OCI-LY7 (cell line): ENCODE data around the gene FBN1. TPM values are rescaled to one million over a fixed set of nuclear protein-coding genes. Genes with fewer than 3 reads are reported as not detected.

ENCODE experiments used
- BruUV-seq: library from RNA; stranded (reverse); fragments of 400-500 nt; replicated peaks from 2 replicates; lab custom pipeline; 2021; lab: Mats Ljungman, UMichigan
- CTCF ChIA-PET: fragments of 300-600 bp; sonication (Branson Sonifier 250); formaldehyde crosslinking; loops from one replicate; lab custom pipeline; 2022; ENCODE audit warnings: antibody characterized with exemption; ENCODE audit not compliant: unreplicated experiment; lab: Charles Lee
- POLR2A ChIA-PET: fragments of 300-600 bp; sonication (Branson Sonifier 250); formaldehyde crosslinking; loops from one replicate; lab custom pipeline; 2022; ENCODE audit warnings: antibody characterized with exemption; lab: Charles Lee
- DNase-seq: peaks from one replicate; pipeline ENCODE4 v3.0.0-alpha.2; 2015; ENCODE audit warnings: low spot score
- H2AFZ ChIP-seq: fragments of 200-600 bp; sonication (generic), shearing (Covaris generic); 2 replicates; pipeline ENCODE4 v1.6.1; 2014; ENCODE audit warnings: mild to moderate bottlenecking, antibody characterized with exemption, low read length, moderate library complexity
- H3K27ac ChIP-seq: fragments of 200-600 bp; sonication (generic); 2 replicates; pipeline ENCODE4 v1.5.1; 2014; ENCODE audit warnings: mixed run types, low read depth, mild to moderate bottlenecking, moderate library complexity, low read length, inconsistent platforms; ENCODE audit not compliant: poor library complexity, severe bottlenecking
- H3K36me3 ChIP-seq: fragments of 200-600 bp; sonication (generic); 2 replicates; pipeline ENCODE4 v1.6.1; 2014; ENCODE audit warnings: mild to moderate bottlenecking, antibody characterized with exemption, low read length, moderate library complexity, mixed read lengths; ENCODE audit not compliant: insufficient read depth
- H3K4me1 ChIP-seq: fragments of 200-600 bp; sonication (generic); 2 replicates; pipeline ENCODE4 v1.5.1; 2014; ENCODE audit warnings: mild to moderate bottlenecking, low read length; ENCODE audit not compliant: insufficient read depth, poor library complexity, severe bottlenecking
- H3K4me2 ChIP-seq: fragments of 200-600 bp; sonication (generic); 2 replicates; pipeline ENCODE4 v1.6.1; 2014; ENCODE audit warnings: mild to moderate bottlenecking, low read length
- H3K4me3 ChIP-seq: fragments of 200-600 bp; sonication (generic); 2 replicates; pipeline ENCODE4 v1.5.1; 2014; ENCODE audit warnings: mild to moderate bottlenecking, low read depth, low read length; ENCODE audit not compliant: poor library complexity, severe bottlenecking
- H3K79me2 ChIP-seq: fragments of 200-600 bp; sonication (generic); 2 replicates; pipeline ENCODE4 v1.6.1; 2016; ENCODE audit warnings: low read depth, mild to moderate bottlenecking, low read length, moderate library complexity, mixed read lengths; ENCODE audit not compliant: insufficient read depth
- H3K9me2 ChIP-seq: fragments of 200-600 bp; sonication (generic); 2 replicates; pipeline ENCODE4 v1.6.1; 2016; ENCODE audit warnings: mild to moderate bottlenecking, low read length, mixed read lengths; ENCODE audit not compliant: insufficient read depth
- H3K9me3 ChIP-seq: fragments of 200-600 bp; sonication (generic); 2 replicates; pipeline ENCODE4 v1.6.1; 2014; ENCODE audit warnings: mild to moderate bottlenecking, mixed run types, low read length, mixed read lengths
- H4K20me1 ChIP-seq: fragments of 200-600 bp; sonication (generic); 2 replicates; pipeline ENCODE4 v1.6.1; 2014; ENCODE audit warnings: mild to moderate bottlenecking, antibody characterized with exemption, low read length, moderate library complexity, mixed read lengths; ENCODE audit not compliant: insufficient read depth
- CTCF ChIP-seq: fragments of 200-600 bp; sonication (generic); conservative IDR thresholded peaks from 2 replicates; pipeline ENCODE4 v1.5.1; 2014; ENCODE audit warnings: mild to moderate bottlenecking, antibody characterized with exemption, low read length, moderate library complexity, mixed read lengths
- EZH2phosphoT487 ChIP-seq: fragments of 200-600 bp; sonication (generic); IDR thresholded peaks from 2 replicates; pipeline ENCODE4 v1.6.1; 2018; ENCODE audit warnings: low read depth, borderline replicate concordance, mild to moderate bottlenecking, mixed run types, antibody characterized with exemption, low read length, moderate library complexity, mixed read lengths
- intact Hi-C: fragments of 100-400 bp; cut with micrococcal nuclease; formaldehyde crosslinking; loops from one replicate; pipeline ENCODE4 v1.10.0; 2022; ENCODE audit not compliant: unreplicated experiment
- total RNA-seq, 2 experiments: library from RNA; depleted of rRNA in 1 of 2; stranded (reverse); fragments of >200 nt in 1 of 2; shearing (Covaris generic) in 1 of 2; gene quantifications; 2 replicates each; pipeline ENCODE4 v1.2.3, GENCODE V29; 2014 to 2022

The FBN1 gene
- total RNA-seq, 2 experiments from 2014 or later, result 0.68 to 1.0 TPM

DNA sequence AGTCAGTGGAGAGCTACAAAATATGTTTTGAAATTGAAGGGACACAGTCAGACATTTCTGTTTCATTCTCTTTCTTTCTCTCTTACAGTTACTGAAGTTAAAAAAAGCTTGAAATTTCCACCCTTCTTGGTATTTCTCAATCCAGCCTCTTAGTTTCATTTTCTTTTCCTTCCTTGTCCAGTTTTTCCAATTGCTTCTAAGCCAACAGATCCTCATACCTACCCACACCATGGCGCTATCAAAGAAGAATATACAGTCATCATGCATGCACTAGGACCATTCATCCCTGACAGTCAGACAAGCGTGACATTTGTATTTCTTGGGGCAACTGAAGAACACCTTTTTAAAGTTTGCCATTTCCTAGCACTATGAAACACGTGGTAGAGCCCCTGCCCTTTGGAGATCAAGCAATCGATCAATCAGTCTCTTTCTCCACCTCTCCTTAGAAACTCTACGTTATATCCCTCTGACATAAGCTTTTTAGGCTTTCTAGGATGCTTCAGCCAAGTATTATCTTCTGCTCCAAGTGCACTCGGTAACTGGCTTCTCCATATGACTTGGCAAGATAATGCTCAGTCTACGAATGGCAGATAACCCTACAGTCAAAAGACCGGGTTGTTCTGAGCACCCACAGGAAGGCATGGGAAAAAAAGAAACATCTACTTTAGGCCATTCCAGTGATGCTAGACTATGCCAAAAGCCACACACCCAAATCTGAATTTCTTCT lies 65.4 kb downstream of the FBN1 start:
- POLR2A ChIA-PET, result interaction anchor here (0.6 to 1.2 kb wide), 2 partner anchors 8 to 12 kb away, joined by 4 to 5 read pairs; no protein-coding TSS in a partner anchor
- H2AFZ ChIP-seq, result no peak overlapping the region
- DNase-seq, result no peak
- H3K4me2 ChIP-seq, result no peak overlapping the region
- no peaks in the 10 kb centered on the region for H3K9me2 ChIP-seq
- H3K4me3 ChIP-seq, result no peak overlapping the region
- CTCF ChIA-PET, result no interaction called here
- intact Hi-C loops, result no loop called here
- no peaks in the 10 kb centered on the region for H3K36me3 ChIP-seq
- H4K20me1 ChIP-seq, result no peaks in the 10 kb centered on the region
- no peaks in the 10 kb centered on the region for H3K79me2 ChIP-seq
- BruUV-seq, result no TSS peak
- no peaks in the 10 kb centered on the region for H3K9me3 ChIP-seq
- no peaks in the 10 kb centered on the region for H3K4me1 ChIP-seq
- H3K27ac ChIP-seq, result no peak overlapping the region
- no peak for TF ChIP-seq EZH2phosphoT487

DNA sequence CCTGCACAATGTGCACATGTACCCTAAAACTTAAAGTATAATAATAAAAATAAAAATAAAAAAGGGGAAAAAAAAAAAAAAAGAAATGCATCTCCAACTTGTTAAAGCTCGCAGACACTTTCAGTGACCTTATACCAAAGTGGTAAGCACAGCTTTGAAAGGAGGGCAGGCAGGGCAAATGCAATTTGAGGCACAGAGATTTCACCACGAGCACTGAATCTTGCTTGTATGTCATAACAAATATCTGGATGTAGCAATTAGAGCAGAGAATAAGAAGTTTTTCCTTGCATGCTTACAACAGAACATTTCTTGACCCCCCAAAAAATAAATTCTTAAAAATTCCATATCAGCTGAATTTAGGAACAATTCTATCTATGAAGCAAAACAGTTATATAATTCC lies 66.5 kb downstream of the FBN1 start:
- no peaks in the 10 kb centered on the region for H4K20me1 ChIP-seq
- ChIA-PET POLR2A (interaction anchor here (0.6 to 1.2 kb wide), 3 partner anchors 9 to 600 kb away, joined by 4 to 5 read pairs (median 4); no protein-coding TSS in a partner anchor), CTCF (no interaction called here)
- no peak overlapping the region for H2AFZ ChIP-seq
- H3K9me3 ChIP-seq, result no peaks in the 10 kb centered on the region
- DNase-seq, result no peak
- intact Hi-C loops, result no loop called here
- no peak for TF ChIP-seq EZH2phosphoT487
- no TSS peak for BruUV-seq
- no peak overlapping the region for H3K4me3 ChIP-seq
- H3K9me2 ChIP-seq, result no peaks in the 10 kb centered on the region
- no peaks in the 10 kb centered on the region for H3K4me1 ChIP-seq
- H3K79me2 ChIP-seq, result no peaks in the 10 kb centered on the region
- H3K36me3 ChIP-seq, result no peaks in the 10 kb centered on the region
- no peak overlapping the region for H3K4me2 ChIP-seq
- H3K27ac ChIP-seq, result no peak overlapping the region

GRCh38 chr15:48577469-48577868 lies 68.0 kb downstream of the FBN1 start:
- Histone ChIP-seq H3K9me2 (no peaks in the 10 kb centered on the region), H3K36me3 (no peaks in the 10 kb centered on the region), H3K27ac (no peak overlapping the region), H3K79me2 (no peaks in the 10 kb centered on the region), H3K9me3 (no peaks in the 10 kb centered on the region), H2AFZ (no peak overlapping the region), H4K20me1 (no peaks in the 10 kb centered on the region), H3K4me1 (no peaks in the 10 kb centered on the region), H3K4me2 (no peak overlapping the region), H3K4me3 (no peak overlapping the region)
- TF ChIP-seq CTCF (no peak), EZH2phosphoT487 (no peak)
- intact Hi-C loops, result no loop called here
- no TSS peak for BruUV-seq
- DNase-seq, result no peak
- CTCF ChIA-PET, result no interaction called here
- POLR2A ChIA-PET, result no interaction called here
